ENCODE results near the gene ARHGDIB. TPM values are rescaled to one million over a fixed set of nuclear protein-coding genes. Genes with fewer than 3 reads are reported as not detected.

Gene ARHGDIB
- total RNA-seq, 2 experiments from 2014 or later, result 1,588 to 1,891 TPM

GRCh38 chr12:14959916-14960496 lies 1.4 kb downstream of the ARHGDIB start:
- peaks cover 50% of the 10 kb centered on the region for H3K4me1 Mint-ChIP-seq

GRCh38 chr12:14959463-14959862 lies 1.9 kb downstream of the ARHGDIB start:
- POLR2A ChIA-PET, result interaction anchor here (1.0 to 1.2 kb wide), 3 partner anchors 11 to 188 kb away, joined by 3 to 6 read pairs (median 3); partner anchors contain the start of genes C12orf60 and WBP11
- Mint-ChIP-seq H3K4me1 (peaks cover 49% of the 10 kb centered on the region), H3K4me3 (peak overlapping the region; percentile 98), H3K27me3 (no peaks in the 10 kb centered on the region), H3K36me3 (ENCODE audit: low read depth) (peaks cover 64% of the 10 kb centered on the region), H3K9me3 (peaks cover 2% of the 10 kb centered on the region), H3K27ac (peak overlapping the region; percentile 99)
- no peak for DNase-seq
- CTCF ChIA-PET, result interaction anchor here (1.2 to 1.3 kb wide), 2 partner anchors 11 to 18 kb away, joined by 3 to 4 read pairs; no protein-coding TSS in a partner anchor

More at GRCh38 chr12:14959916-14960496, 1.4 kb downstream of the ARHGDIB start:
- H3K27ac Mint-ChIP-seq, result peak overlapping the region; percentile 99
- H3K9me3 Mint-ChIP-seq, result peaks cover 4% of the 10 kb centered on the region
- H3K36me3 Mint-ChIP-seq (ENCODE audit: low read depth), result peaks cover 60% of the 10 kb centered on the region
- H3K27me3 Mint-ChIP-seq, result no peaks in the 10 kb centered on the region
- H3K4me3 Mint-ChIP-seq, result peak overlapping the region; percentile 98
- no peak for DNase-seq
- ChIA-PET POLR2A (interaction anchor here (0.9 to 1.1 kb wide), 3 partner anchors 23 to 189 kb away, joined by 3 to 6 read pairs (median 3); partner anchors contain the start of genes C12orf60 and WBP11), CTCF (interaction anchor here (1.2 to 1.3 kb wide), 2 partner anchors 11 to 18 kb away, joined by 3 to 4 read pairs; no protein-coding TSS in a partner anchor)

- DNase-seq, result no peak
- CTCF ChIA-PET, result interaction anchor here (1.3 to 1.5 kb wide), 2 partner anchors 10 to 14 kb away, joined by 3 to 4 read pairs; no protein-coding TSS in a partner anchor
- Mint-ChIP-seq H3K4me1 (peaks cover 49% of the 10 kb centered on the region), H3K27ac (peak overlapping the region; percentile 99), H3K9me3 (peaks cover 2% of the 10 kb centered on the region), H3K4me3 (peak overlapping the region; percentile 98), H3K36me3 (ENCODE audit: low read depth) (peaks cover 68% of the 10 kb centered on the region), H3K27me3 (no peaks in the 10 kb centered on the region)
- POLR2A ChIA-PET, result interaction anchor here (1.1 to 1.2 kb wide), 2 partner anchors 11 to 188 kb away, joined by 3 to 6 read pairs; a partner anchor contains a TSS
These were observed 2.3 kb downstream of the ARHGDIB start for GRCh38 chr12:14959126-14959440.

- ChIA-PET CTCF (interaction anchor here (1.3 to 1.8 kb wide), 4 partner anchors 10 to 263 kb away, joined by 3 to 4 read pairs (median 4); partner anchors contain the start of gene RERG), POLR2A (interaction anchor here (1.2 to 1.3 kb wide), 2 partner anchors 10 to 188 kb away, joined by 3 to 6 read pairs; a partner anchor contains a TSS)
- H3K36me3 Mint-ChIP-seq (ENCODE audit: low read depth), result peaks cover 70% of the 10 kb centered on the region
- H3K9me3 Mint-ChIP-seq, result no peaks in the 10 kb centered on the region
- peaks cover 49% of the 10 kb centered on the region for H3K4me1 Mint-ChIP-seq
- DNase-seq, result no peak
- peak overlapping the region; percentile 98 for H3K4me3 Mint-ChIP-seq
- no peaks in the 10 kb centered on the region for H3K27me3 Mint-ChIP-seq
- peak overlapping the region; percentile 99 for H3K27ac Mint-ChIP-seq
These were observed 2.9 kb downstream of the ARHGDIB start for GRCh38 chr12:14958361-14959125.

GRCh38 chr12:14957551-14958168 lies 3.7 kb downstream of the ARHGDIB start:
- no peak for DNase-seq
- Mint-ChIP-seq H3K4me3 (peak overlapping the region; percentile 98), H3K36me3 (ENCODE audit: low read depth) (peaks cover 76% of the 10 kb centered on the region), H3K4me1 (peaks cover 49% of the 10 kb centered on the region), H3K9me3 (no peaks in the 10 kb centered on the region), H3K27ac (peak overlapping the region; percentile 99), H3K27me3 (no peaks in the 10 kb centered on the region)
- ChIA-PET CTCF (interaction anchor here (1.5 to 1.8 kb wide), 3 partner anchors 10 to 264 kb away, joined by 3 to 4 read pairs (median 4); partner anchors contain the start of gene RERG), POLR2A (interaction anchor here (1.3 kb wide), 1 partner anchor 187 kb away, joined by 3 read pairs; a partner anchor contains a TSS)

GRCh38 chr12:14956905-14957304 lies 4.5 kb downstream of the ARHGDIB start:
- no peaks in the 10 kb centered on the region for H3K9me3 Mint-ChIP-seq
- peak overlapping the region; percentile 98 for H3K4me3 Mint-ChIP-seq
- peaks cover 83% of the 10 kb centered on the region for H3K36me3 Mint-ChIP-seq (ENCODE audit: low read depth)
- POLR2A ChIA-PET, result interaction anchor here (1.0 to 1.3 kb wide), 2 partner anchors 186 to 187 kb away, joined by 3 to 4 read pairs; a partner anchor contains a TSS
- peak overlapping the region; percentile 81 for H3K27ac Mint-ChIP-seq
- H3K27me3 Mint-ChIP-seq, result no peaks in the 10 kb centered on the region
- CTCF ChIA-PET, result interaction anchor here (1.5 to 1.8 kb wide), 2 partner anchors 9 to 265 kb away, joined by 4 read pairs; partner anchors contain the start of gene RERG
- H3K4me1 Mint-ChIP-seq, result peaks cover 54% of the 10 kb centered on the region
- DNase-seq, result no peak

- peak; percentile 41 for DNase-seq
- Mint-ChIP-seq H3K27ac (peak overlapping the region; percentile 81), H3K4me1 (peaks cover 60% of the 10 kb centered on the region), H3K9me3 (no peaks in the 10 kb centered on the region), H3K36me3 (ENCODE audit: low read depth) (peaks cover 87% of the 10 kb centered on the region), H3K27me3 (no peaks in the 10 kb centered on the region), H3K4me3 (peak overlapping the region; percentile 98)
- ChIA-PET CTCF (no interaction called here), POLR2A (interaction anchor here (0.6 to 1.0 kb wide), 2 partner anchors 10 to 187 kb away, joined by 3 to 4 read pairs; no protein-coding TSS in a partner anchor)
These were observed 5.1 kb downstream of the ARHGDIB start for GRCh38 chr12:14956024-14956891.

GRCh38 chr12:14954269-14954668 lies 7.1 kb downstream of the ARHGDIB start:
- no peak for DNase-seq
- ChIA-PET POLR2A (interaction anchor here (0.9 kb wide), 1 partner anchor 180 kb away, joined by 3 read pairs; no protein-coding TSS in a partner anchor), CTCF (interaction anchor here (0.7 to 0.8 kb wide), 2 partner anchors 154 to 288 kb away, joined by 3 read pairs; no protein-coding TSS in a partner anchor)
- Mint-ChIP-seq H3K27ac (peak overlapping the region; percentile 91), H3K36me3 (ENCODE audit: low read depth) (peaks cover 86% of the 10 kb centered on the region), H3K4me1 (peaks cover 80% of the 10 kb centered on the region), H3K9me3 (no peaks in the 10 kb centered on the region), H3K4me3 (peak overlapping the region; percentile 73), H3K27me3 (no peaks in the 10 kb centered on the region)

- no peaks in the 10 kb centered on the region for H3K27me3 Mint-ChIP-seq
- peak overlapping the region; percentile 73 for H3K4me3 Mint-ChIP-seq
- no peak for DNase-seq
- H3K9me3 Mint-ChIP-seq, result no peaks in the 10 kb centered on the region
- CTCF ChIA-PET, result interaction anchor here (0.7 to 0.8 kb wide), 2 partner anchors 154 to 288 kb away, joined by 3 read pairs; no protein-coding TSS in a partner anchor
- POLR2A ChIA-PET, result interaction anchor here (0.9 kb wide), 1 partner anchor 180 kb away, joined by 3 read pairs; no protein-coding TSS in a partner anchor
- peaks cover 86% of the 10 kb centered on the region for H3K36me3 Mint-ChIP-seq (ENCODE audit: low read depth)
- peak overlapping the region; percentile 91 for H3K27ac Mint-ChIP-seq
- peaks cover 86% of the 10 kb centered on the region for H3K4me1 Mint-ChIP-seq
These were observed 7.6 kb downstream of the ARHGDIB start for GRCh38 chr12:14953752-14954151.

GRCh38 chr12:14952299-14952921 lies 9.0 kb downstream of the ARHGDIB start:
- CTCF ChIA-PET, result interaction anchor here (0.7 to 1.0 kb wide), 3 partner anchors 11 to 181 kb away, joined by 3 to 5 read pairs (median 4); a partner anchor contains a TSS

GRCh38 chr12:14951851-14952250 lies 9.6 kb downstream of the ARHGDIB start:
- Mint-ChIP-seq H3K36me3 (ENCODE audit: low read depth) (peaks cover 85% of the 10 kb centered on the region), H3K4me1 (peaks cover 90% of the 10 kb centered on the region), H3K4me3 (peak overlapping the region; percentile 73), H3K9me3 (no peaks in the 10 kb centered on the region), H3K27ac (peak overlapping the region; percentile 91), H3K27me3 (no peaks in the 10 kb centered on the region)
- POLR2A ChIA-PET, result interaction anchor here (0.7 kb wide), 1 partner anchor 181 kb away, joined by 3 read pairs; a partner anchor contains a TSS
- CTCF ChIA-PET, result interaction anchor here (0.7 to 1.0 kb wide), 3 partner anchors 11 to 181 kb away, joined by 3 to 5 read pairs (median 4); a partner anchor contains a TSS
- DNase-seq, result no peak

More at GRCh38 chr12:14952299-14952921, 9.0 kb downstream of the ARHGDIB start:
- peak overlapping the region; percentile 73 for H3K4me3 Mint-ChIP-seq
- peaks cover 85% of the 10 kb centered on the region for H3K36me3 Mint-ChIP-seq (ENCODE audit: low read depth)
- peaks cover 90% of the 10 kb centered on the region for H3K4me1 Mint-ChIP-seq
- H3K9me3 Mint-ChIP-seq, result no peaks in the 10 kb centered on the region
- peak; percentile 77 for DNase-seq
- H3K27me3 Mint-ChIP-seq, result no peaks in the 10 kb centered on the region
- POLR2A ChIA-PET, result interaction anchor here (0.7 kb wide), 1 partner anchor 182 kb away, joined by 3 read pairs; a partner anchor contains a TSS
- peak overlapping the region; percentile 91 for H3K27ac Mint-ChIP-seq
